Right lobe of liver (tissue), 6 donors: ENCODE measurements around the gene ENDOV. TPM values are rescaled to one million over a fixed set of nuclear protein-coding genes. Genes with fewer than 3 reads are reported as not detected.

ENCODE experiments used
- ATAC-seq, 4 donors: fragments of 200-7000 bp; cut with Tn5 transposase; one replicate each; pipeline ENCODE4 v1.9.1; 2020; ENCODE audit warnings: mild to moderate bottlenecking in 4 of 4, moderate library complexity in 4 of 4
- DNase-seq, 3 donors: peaks; one replicate each; pipeline ENCODE4 v3.0.0-alpha.2; 2020
- H3K27ac ChIP-seq, 3 donors: fragments of 200-600 bp; one replicate each; pipeline ENCODE4 v1.8.0; 2022
- H3K27me3 ChIP-seq, 2 donors: fragments of 200-600 bp; one replicate each; pipeline ENCODE4 v1.8.0; 2022
- H3K36me3 ChIP-seq, 4 donors: fragments of 200-600 bp; sonication (generic) in 1 of 4; one replicate each; pipeline versions ENCODE4 v1.5.1 to v1.8.0; 2017 to 2022; ENCODE audit warnings: control low read depth in 1 of 4
- H3K4me1 ChIP-seq, 4 donors: fragments of 200-600 bp; sonication (generic) in 1 of 4; one replicate each; pipeline versions ENCODE4 v1.5.1 to v1.8.0; 2017 to 2022; ENCODE audit warnings: control low read depth in 1 of 4
- H3K4me3 ChIP-seq, 3 donors: fragments of 200-600 bp; one replicate each; pipeline ENCODE4 v1.8.0; 2022
- H3K9me3 ChIP-seq, 4 donors: fragments of 200-600 bp; sonication (generic) in 1 of 4; one replicate each; pipeline versions ENCODE4 v1.5.1 to v1.8.0; 2017 to 2022; ENCODE audit warnings: control low read depth in 1 of 4
- POLR2A ChIP-seq: fragments of 450-650 bp; IDR thresholded peaks from one replicate; pipeline ENCODE4 v1.6.1; 2017; ENCODE audit warnings: antibody characterized with exemption, mild to moderate bottlenecking
- WGBS: methylation state at CpG from one replicate; pipeline ENCODE4 v1.1.6; 2018; ENCODE audit warnings: low coverage, low lambda C conversion rate; ENCODE audit not compliant: insufficient coverage; ENCODE audit errors: missing lambda C conversion rate; 5-methylcytosine and 5-hydroxymethylcytosine counted together
- intact Hi-C, 2 donors: fragments of 100-400 bp; cut with DNase I; formaldehyde crosslinking; loops; one replicate each; pipeline versions ENCODE4 v1.11.2 to v1.14.1; 2022
- total RNA-seq, 6 experiments: library from RNA; depleted of rRNA in 2 of 6; stranded (reverse); fragments of >200 nt in 2 of 6; fragmentation: NEBNext Ultra II Directional in 3 of 6; extraction: Animal tissue kit (Norgen Biotek cat#: 25700) in 3 of 6; gene quantifications; one replicate each; pipeline versions ENCODE4 v1.1.0 to v1.2.4, GENCODE V29; 2016 to 2023
- TF ChIP-seq, protein P1 (sequence below), 4 donors: fragments of 200-600 bp in 3 of 4; fragments of 450-650 bp in 1 of 4; IDR thresholded peaks; one replicate each; pipeline versions ENCODE4 v1.5.1 to v1.8.0; 2016 to 2022; ENCODE audit warnings: antibody characterized with exemption in 4 of 4, mild to moderate bottlenecking in 2 of 4
- donor health status: DM: no; HTN: yes; CAD: no.
- donor health status: DM: no; HTN: no; CAD: no.
- donor health status: DM: no; HTN: no; CAD: no.
- donor health status: DM: no; HTN: yes; CAD: no.
- donor health status: DM: no; HTN: yes; CAD: no.

ENDOV gene
- total RNA-seq, 6 experiments from 2014 or later: 6.8 to 14.1 (median 11.3) TPM

DNA sequence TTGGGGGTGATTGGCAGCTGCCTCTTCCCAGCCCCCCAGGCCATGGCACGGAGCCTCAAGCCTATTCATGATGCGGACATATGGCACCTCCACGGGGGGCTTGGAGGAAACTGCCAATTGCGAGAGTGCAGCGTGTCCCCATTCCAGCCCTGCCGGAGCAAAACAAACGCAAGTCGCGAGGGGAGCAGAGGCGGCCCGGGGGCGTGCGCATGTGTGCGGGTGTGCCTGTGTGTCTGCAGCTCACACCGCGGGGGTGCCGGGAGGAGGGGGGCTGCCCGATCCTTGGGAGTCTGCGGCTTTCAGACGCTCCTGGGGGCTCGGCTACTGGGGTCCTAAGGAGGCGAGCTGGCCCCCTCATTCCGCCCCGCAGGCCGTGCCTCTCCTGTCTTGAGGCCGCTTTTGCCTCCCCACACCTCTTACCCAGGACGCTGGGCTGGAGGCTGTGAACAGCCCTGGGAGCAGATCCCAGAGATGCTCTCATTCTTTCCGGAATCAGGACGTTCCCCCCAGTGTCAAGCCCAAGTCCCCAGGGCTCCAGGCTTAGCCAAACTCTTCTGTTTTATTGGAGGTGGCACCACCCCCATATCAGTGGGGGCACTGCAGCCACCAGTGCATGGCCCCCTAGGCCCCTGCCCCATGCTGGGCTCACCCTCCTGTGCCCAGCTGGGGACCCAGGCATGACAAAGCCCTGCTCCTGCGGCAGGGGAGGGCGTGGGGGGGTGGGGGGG, 29.1 kb downstream of the ENDOV start:
- no peaks in the 10 kb centered on the region for H3K4me1 ChIP-seq
- no peaks in the 10 kb centered on the region for H3K27me3 ChIP-seq
- H3K27ac ChIP-seq: no peak overlapping the region
- ATAC-seq: no peak
- TF ChIP-seq, protein P1, sequence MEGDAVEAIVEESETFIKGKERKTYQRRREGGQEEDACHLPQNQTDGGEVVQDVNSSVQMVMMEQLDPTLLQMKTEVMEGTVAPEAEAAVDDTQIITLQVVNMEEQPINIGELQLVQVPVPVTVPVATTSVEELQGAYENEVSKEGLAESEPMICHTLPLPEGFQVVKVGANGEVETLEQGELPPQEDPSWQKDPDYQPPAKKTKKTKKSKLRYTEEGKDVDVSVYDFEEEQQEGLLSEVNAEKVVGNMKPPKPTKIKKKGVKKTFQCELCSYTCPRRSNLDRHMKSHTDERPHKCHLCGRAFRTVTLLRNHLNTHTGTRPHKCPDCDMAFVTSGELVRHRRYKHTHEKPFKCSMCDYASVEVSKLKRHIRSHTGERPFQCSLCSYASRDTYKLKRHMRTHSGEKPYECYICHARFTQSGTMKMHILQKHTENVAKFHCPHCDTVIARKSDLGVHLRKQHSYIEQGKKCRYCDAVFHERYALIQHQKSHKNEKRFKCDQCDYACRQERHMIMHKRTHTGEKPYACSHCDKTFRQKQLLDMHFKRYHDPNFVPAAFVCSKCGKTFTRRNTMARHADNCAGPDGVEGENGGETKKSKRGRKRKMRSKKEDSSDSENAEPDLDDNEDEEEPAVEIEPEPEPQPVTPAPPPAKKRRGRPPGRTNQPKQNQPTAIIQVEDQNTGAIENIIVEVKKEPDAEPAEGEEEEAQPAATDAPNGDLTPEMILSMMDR (IDR thresholded peaks at IDR 0.05): no peak
- no peak for TF ChIP-seq POLR2A
- WGBS: 36% methylated on average over 5 of the region's 31 CpGs
- no peaks in the 10 kb centered on the region for H3K36me3 ChIP-seq
- H3K9me3 ChIP-seq: no peaks in the 10 kb centered on the region
- no peak overlapping the region for H3K4me3 ChIP-seq
- intact Hi-C loops: no loop called here
- DNase-seq: no peak

DNA sequence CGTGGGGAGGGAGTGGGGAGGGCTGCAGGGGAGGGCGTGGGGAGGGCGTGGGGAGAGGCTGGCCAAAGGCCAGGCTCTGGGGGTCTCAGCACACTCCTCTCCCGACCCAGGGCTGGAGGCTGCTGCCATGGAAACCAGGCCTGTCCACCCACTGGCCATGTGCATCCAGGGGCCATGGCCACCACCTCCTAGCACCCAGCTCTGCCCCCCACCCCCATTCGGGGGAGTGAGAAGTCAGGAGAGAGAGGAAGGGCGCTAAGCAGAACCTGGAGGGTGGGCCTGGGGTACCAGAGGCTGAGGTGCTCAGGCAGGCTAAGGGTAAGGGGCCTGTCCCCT, 29.6 kb downstream of the ENDOV start:
- Histone ChIP-seq H3K4me3 (no peak overlapping the region), H3K9me3 (no peaks in the 10 kb centered on the region), H3K4me1 (no peaks in the 10 kb centered on the region), H3K36me3 (no peaks in the 10 kb centered on the region), H3K27me3 (no peaks in the 10 kb centered on the region), H3K27ac (no peak overlapping the region)
- DNase-seq: no peak
- 70% methylated on average over 3 of the region's 6 CpGs for WGBS
- ATAC-seq: no peak
- TF ChIP-seq POLR2A: no peak
- TF ChIP-seq, protein P1 (IDR thresholded peaks at IDR 0.05): no peak
- intact Hi-C loops: no loop called here

GRCh38 chr17:80445007-80445725, 30.2 kb downstream of the ENDOV start:
- DNase-seq (no peak), ATAC-seq (no peak)
- Histone ChIP-seq H3K9me3 (no peaks in the 10 kb centered on the region), H3K4me3 (no peak overlapping the region), H3K4me1 (no peaks in the 10 kb centered on the region), H3K27ac (no peak overlapping the region), H3K36me3 (no peaks in the 10 kb centered on the region), H3K27me3 (no peaks in the 10 kb centered on the region)
- intact Hi-C loops: no loop called here
- 77% methylated on average over 10 of the region's 26 CpGs for WGBS
- no peak for TF ChIP-seq POLR2A
- TF ChIP-seq, protein P1 (IDR thresholded peaks at IDR 0.05): no peak

- no peak overlapping the region for H3K27ac ChIP-seq
- no peaks in the 10 kb centered on the region for H3K4me1 ChIP-seq
- no peak for ATAC-seq
- no peak for TF ChIP-seq POLR2A
- TF ChIP-seq, protein P1 (IDR thresholded peaks at IDR 0.05): no peak
- DNase-seq: no peak
- H3K9me3 ChIP-seq: no peaks in the 10 kb centered on the region
- H3K4me3 ChIP-seq: no peak overlapping the region
- WGBS: 60% methylated on average over 1 of the region's 10 CpGs
- no peaks in the 10 kb centered on the region for H3K36me3 ChIP-seq
- intact Hi-C loops: no loop called here
- H3K27me3 ChIP-seq: no peaks in the 10 kb centered on the region
Measured at GRCh38 chr17:80445726-80446110, 30.8 kb downstream of the ENDOV start.
